GM19351 (cell line): ENCODE results near the gene HIVEP3.
"Not testable (repeated sequence)": the region's sequence is repeated elsewhere in the genome, so short reads cannot be mapped to it uniquely, and the experiment has no call there.

Source experiments
- ATAC-seq: cut with Tn5 transposase; IDR thresholded peaks from one replicate; pipeline ENCODE4 v1.9.1; 2021; ENCODE audit warnings: mild to moderate bottlenecking, moderate library complexity; ENCODE audit not compliant: unreplicated experiment

HIVEP3 gene

DNA sequence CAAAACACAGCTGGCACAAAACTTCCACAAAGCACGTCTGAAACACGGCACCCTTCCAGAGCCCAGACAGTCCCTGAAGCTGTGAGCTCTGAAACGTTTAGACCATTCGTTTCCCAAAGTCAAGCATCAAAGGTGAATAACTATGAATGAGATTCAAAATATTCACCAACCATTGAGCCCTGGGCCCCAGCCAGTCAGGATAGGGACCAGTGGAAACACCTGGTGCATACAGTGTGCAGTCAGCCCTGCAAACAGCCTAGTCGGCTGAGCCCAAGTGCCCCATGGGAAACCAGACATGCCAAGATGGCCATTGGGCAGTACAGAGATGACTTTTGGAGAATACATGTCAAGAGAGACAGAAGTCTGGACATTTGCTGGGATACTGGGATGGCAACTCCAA is 343.9 kb downstream of the HIVEP3 start:
- no peak for ATAC-seq

DNA sequence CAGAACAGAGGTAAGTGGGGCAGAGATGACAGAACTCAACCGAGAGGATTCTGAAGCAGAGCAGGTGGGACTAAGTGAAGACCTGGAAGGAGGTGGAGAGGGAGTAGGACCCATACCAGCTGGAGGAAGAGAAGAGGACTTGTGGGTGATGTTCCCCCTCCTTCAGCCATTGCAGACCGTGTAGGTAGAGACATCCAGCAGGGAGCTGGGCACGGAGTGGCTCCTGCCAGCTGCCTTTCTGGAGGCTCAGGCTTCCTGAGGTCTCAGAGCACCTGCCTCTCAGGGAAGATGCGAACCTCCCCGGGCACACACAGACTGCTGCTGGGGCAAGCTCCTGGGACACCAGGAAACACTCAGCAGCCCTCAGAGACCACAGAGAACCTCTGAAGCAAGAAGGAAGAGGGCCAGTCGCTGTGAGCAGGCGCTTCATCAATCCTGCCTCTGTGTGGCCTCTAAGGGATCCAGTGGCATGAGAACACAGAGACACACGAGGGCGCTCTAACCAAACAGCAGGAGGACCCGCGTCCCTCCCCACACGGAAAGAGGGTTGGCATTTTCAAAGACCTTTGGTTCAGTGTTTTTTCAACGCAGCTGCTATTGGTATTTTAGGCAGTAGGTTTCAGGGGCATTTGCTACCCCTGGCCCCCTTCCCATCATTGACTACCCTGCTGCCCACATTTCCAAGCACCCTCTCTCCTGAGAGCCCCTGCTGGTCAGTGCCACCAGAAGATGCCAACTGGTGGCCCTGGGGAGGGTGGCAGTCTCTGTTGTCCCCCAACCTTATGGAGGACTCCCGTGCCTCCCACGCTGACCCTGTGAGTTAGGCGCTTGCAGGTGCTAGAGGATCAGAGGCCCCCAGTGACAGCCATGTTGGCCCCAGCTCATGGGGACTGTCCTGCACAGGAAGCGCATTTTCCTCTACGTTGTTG is 344.7 kb downstream of the HIVEP3 start:
- peak; percentile 75 for ATAC-seq

DNA sequence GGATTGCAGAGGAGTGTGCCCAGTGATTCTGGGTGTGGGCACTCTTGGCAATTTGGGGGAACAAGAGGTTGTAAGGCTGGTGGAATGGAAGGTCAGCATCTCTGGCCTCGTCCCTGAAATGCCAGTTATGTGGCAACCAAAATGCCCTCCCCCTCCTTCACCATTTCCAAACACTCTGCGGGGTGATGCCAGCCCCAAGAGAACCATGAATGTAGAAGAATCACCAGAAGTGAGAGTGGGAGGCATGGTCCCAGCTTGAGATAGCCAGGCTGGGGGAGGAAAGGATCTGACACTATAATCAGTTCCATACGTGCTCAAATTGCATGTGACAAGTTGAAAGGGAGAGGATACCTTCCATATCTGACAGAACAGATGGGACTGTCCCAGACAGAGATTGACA is 345.5 kb downstream of the HIVEP3 start:
- no peak for ATAC-seq

DNA sequence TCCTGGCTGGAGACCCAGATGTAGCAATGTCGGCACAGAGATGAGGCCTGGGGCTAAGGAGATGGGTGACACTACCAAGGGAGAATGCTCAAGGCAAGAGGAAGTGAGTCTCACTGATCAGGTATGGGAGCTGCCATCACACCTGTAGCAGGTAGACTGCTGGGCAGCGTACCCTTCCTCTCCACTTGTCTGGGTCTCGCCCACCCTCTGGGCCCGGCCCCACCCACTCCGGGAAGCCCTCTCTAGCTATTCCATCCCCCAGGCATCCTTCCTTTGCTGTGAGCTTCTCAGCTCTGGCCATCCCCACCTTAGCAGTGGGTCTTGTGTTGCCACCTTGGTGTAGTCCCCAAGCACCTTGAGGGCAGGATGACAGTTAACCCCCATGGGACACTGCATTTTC is 346.5 kb downstream of the HIVEP3 start:
- ATAC-seq: no peak

DNA sequence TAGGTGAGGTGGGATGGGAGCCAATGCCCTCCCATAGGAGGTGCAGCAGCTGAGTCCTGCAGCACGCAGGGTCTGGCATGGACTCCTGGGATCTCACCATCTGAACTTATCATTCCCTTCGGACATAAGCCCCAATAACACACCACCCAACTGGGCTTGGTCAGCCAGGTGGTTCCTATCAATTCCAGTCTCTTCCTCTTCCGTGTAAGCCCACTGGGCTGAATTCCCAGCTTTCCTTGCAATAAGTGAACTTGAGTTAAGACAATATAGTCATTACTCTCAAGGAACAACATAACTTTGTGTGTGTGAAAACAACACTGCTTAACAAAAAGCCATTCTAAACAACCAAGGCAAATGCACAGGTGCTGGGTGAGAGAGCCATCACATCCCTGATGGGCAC is 347.7 kb downstream of the HIVEP3 start:
- no peak for ATAC-seq

DNA sequence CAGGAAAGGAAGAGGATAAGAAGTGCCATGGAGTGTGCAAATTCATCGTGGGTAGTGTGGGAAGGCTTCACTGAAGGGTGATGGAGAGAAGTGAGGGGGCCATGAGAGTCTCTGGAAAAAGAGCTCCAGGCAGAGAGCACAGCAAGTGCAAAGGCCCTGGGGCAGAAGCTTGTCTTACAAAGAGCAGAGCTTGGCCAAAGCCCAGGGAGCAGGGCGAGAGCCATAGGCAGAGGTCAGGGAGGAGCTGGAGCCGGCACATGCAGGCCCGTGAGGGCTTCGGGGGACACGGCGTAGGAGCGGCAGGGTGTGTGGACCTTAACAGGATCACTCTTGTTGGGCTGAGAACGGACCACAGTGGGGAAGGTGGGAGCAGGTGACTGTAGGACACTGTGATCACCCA is 350.5 kb downstream of the HIVEP3 start:
- ATAC-seq: no peak

DNA sequence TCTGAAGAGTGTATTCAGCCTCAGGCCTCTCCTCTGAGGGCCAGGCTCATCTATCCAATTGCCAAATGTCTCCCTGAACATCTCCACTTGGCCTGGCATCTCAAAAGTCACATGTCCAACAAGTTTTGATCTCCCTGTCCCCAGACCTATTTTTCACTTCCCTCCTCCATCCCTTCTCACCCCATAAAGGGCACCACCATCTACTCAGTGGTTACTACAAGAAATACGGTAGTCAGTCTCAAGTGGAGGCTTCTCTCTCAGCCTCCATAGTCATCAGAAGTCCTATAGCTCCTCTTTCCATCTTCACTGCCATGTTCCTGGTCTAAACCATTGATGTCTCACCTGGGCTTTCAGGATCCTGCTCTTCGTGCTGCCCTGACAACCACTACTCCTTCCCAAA is 351.8 kb downstream of the HIVEP3 start:
- ATAC-seq: no peak

DNA sequence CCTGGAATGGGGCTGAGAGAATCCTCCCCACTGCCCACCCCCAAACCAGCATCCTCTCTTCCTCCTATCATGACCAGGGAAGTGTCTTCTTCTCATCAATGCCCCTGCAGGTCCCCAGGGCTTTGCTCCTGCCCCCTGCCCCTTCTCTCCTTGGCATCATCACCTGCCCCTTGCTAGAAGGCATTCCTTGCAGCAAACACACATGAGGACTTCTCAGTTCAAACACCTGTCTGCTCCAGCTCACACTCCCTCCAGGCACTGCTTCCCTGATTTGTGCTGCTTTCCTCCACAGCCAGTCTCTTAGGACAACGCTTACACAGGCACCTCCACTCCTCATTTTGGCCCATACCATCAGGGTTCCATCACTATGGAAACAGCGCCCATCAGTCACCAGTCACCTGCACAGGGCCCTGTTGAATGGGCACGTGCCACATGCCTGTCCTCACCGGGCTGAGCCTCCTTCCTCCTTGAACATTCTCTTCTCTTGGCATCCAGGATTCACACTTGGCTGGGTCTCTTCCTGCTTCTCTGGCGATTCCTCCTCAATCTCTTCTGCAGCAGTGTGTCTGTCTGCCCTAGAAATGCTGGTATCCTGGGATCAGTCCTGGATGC is 352.3 kb downstream of the HIVEP3 start:
- no peak for ATAC-seq

DNA sequence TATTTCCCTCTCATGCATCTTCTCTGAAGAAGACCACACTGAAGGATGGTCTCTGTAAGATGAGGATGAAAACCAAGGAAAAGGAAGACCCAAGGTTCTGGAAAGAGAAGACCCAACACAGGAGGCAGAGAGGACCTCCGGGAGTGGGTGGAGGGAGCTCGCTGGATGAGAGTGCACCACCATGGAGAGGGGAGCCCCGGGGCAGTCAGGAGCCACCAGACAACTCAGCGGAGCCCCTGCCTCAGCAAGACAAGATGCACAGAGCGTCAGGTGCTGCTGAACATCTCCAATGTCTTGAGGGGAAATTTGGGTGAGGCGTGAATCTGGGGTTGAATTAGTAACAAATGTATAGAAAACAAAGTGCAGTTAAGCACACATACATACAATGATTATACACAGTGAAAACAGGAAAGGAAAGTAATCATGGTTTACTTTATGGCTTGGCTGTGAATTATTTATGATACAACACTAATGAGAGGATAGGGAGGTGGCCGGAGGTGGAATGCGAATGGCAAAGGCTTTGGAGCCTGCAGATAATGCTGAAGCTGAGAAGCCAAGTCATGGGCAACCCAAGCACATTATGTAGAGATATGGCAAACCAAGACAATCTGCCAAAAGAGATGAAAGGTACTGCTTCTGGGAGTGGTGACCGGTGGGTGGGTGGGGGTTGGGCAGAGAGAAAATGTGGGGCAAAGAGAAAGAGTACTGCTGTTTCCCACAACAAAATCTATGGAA is 353.8 kb downstream of the HIVEP3 start:
- ATAC-seq: no peak

DNA sequence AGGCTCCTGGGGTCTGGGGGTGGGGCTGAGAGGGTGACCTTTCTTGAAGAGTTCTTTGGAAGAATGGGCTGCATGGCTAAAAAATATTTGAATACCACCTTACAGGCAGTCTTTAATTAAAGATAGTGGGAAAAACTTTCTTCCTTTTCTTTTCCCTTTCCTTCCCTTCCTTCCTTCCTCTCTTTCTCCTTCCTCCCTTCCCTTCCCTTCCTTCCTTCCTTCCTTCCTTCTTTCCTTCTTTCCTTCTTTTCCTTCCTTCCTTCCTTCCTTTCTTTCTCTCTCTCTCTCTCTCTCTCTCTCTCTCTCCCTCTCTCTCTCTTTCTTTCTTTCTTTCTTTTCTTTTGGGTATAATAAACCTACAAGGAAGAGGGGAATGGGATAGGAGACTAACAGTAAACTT is 356.4 kb downstream of the HIVEP3 start:
- no peak for ATAC-seq

DNA sequence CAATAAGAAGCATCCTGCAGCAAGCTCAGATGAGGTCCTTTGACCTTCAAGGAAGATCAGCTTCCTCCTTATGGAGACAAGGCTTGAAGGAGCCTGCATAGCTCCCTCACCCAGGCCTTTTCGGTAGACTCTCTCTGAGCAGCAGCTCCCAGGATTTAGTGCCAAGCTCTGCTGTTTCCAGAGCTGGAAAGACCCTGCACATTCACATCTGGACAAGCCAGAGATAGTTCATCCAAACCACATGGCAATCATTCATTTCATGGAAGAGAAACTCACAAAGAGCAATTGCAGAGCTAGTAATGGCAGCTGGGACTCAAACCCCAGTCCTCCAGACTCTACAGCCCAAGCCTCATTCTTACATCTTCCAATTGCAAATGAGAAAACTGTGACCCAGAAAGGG is 357.8 kb downstream of the HIVEP3 start:
- ATAC-seq: no peak

DNA sequence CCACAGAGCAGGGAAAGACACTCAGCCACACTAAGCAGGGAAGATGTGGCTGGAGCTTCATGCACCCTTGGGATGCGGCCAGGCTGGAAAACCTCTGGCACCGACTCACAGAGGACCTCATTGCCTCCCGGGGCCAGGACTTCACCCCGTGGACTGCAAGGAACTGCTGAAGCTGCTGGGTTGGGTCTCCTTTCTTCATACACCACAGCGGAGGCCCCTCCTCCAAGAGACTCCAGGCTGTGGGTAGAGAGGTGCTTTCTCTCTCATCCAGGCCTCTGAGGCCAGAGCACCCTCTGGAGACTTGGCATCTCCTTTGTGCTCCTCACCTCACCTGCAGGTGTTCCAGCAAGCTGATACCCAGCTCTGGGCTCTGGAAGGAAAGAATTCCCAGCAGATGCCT is 358.2 kb downstream of the HIVEP3 start:
- ATAC-seq: no peak

DNA sequence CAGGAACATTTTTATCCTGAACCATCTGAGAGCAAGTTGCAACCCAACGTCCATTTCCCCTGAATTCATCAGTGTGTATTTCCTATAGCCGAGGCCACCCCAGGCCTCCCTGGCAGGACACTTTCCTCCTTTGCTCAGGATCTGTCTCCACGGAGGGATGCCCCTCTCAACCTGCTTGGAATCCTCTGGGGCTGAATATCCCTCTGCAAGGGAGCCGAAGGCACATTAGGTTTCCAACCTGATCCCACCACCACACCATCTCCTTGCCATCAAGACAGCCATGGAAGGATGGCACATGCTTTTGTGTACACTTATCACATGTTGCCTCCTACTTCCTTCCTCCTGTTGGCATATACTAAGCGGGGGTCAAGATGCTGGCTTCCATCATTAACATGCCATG is 359.4 kb downstream of the HIVEP3 start:
- ATAC-seq: no peak

DNA sequence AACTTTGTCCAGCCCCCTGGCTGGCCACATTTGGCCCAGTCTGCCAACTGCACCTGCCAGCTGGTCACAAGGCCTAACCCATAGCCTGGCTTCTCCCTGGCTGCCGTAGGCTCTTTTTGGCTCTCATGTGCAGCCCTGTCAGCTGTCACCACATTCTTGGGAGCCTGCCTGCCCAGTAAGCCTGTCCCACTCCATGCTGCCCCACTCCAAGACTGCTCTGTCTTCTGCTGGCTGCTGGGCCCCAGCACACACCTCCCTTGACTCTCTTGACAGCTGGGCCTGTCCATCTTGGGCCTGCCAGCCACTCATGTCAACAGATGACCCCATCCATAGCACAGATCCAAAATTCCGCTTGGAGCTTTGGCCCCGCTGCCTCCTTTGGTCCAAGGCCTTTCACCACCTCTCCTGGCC is 360.0 kb downstream of the HIVEP3 start:
- no peak for ATAC-seq

DNA sequence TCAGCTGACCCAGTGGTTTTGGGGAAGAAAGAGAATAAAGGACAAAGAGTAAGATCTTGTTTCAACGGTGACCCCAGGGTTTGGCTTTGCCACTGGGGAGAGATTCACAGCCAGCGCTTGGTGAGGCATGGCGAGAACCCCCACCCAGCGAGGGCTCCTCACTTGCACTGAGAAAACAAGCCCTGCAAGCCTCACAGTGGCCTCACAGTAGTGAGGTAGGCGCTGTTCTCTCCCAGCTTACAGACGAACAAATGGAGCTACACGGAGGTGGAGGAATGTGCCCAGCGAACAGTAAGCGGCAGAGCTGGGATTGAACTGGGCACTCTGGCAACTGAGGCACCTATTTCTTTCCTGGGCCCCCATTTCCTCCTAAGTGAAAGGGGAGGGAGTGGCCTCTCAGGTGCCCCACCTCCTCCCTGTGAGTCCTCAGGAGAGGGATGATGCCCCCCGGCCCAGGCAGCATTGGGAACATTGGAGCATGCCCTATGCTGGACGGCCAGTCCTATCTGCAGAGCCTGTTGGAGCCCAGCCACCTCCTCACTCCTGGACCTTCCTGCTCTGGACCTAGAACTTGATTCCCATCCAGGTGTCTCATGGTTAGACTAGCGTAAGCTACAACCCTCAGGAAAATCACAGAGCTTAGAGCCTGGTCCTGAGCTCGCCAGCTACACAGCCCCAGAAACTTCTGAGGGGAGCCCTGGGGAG is 360.8 kb downstream of the HIVEP3 start:
- ATAC-seq: no peak

DNA sequence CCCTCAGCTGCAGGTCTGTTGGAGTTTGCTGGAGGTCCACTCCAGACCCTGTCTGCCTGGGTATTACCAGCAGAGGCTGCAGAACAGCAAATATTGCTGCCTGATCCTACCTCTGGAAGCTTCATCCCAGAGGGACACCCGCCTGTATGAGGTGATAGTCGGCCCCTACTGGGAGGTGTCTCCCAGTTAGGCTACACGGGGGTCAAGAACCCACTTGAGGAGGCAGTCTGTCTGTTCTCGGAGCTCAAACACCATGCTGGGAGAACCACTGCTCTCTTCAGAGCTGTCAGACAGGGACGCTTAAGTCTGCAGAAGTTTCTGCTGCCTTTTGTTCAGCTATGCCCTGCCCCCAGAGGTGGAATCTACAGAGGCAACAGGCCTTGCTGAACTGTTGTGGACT is 364.0 kb downstream of the HIVEP3 start:
- not testable (repeated sequence) for ATAC-seq

DNA sequence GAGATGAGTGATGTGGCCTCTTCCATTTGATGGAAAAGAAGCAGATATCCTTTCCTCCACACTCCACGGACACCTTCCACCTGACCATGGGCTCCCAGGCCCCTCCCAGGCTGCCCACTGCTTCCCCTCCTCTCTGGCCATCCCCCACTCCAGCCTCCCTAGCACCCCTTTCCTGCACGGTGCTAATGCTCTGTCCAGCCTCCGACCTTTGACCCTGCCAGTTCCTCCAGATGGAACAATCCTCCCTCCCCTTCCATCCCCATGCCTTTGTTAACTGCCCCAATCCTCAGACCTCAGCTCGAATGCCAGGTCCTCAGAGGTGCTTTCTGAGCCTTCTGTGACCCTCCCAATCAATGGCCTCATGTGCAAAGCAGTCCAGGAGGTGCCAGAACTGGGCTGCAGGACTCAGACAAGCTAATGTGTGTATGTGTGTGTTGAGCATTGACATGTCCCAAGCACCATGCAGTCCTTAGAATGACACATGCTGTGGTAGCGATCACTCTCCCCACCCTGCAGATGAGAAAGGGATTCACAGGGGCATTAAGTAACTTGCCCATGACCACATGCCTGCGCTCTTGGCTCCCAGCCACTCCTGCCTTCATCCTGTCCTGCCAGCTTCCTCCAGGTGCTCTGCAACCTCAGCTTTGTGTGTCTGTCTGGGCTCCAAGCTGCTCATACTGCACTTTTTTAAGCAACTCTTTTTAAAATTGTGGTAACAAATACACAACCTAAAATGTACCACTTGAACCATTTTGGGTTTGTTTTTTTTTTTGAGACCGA is 370.8 kb downstream of the HIVEP3 start:
- ATAC-seq: no peak

DNA sequence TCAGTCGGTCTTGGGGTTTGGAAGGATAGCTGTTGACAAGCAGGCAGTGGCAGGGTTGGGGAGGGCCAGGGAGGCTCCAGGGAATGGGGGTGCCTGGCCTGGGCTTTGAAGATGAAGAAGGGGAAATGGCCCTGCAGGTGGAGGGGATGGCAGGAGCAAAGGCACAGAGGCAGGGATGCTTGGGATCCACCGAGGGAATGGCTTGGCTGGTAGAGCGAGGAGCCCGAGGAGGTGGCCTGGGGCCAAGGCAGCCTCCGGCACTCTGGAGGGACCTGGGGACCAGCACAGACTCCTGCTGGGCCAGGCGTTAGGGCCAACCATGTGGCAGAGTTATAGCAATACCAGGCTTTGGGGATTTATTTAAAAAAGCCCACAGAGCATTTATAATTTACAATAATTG is 371.4 kb downstream of the HIVEP3 start:
- ATAC-seq: no peak

DNA sequence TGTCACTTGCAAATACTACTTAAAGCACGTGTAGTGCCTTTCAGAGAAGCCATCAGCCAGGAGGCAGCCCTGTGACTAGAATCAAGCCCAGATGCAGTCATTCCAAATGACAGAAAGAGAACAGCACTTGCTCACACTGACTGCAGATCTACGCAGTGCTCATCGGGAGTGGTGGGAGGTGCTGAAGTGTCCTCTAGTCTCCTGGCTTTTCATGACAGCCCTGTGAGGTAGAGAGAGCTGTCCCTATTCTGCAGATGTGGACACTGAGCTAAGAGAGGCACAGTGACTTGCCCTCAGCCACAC is 371.9 kb downstream of the HIVEP3 start:
- no peak for ATAC-seq

DNA sequence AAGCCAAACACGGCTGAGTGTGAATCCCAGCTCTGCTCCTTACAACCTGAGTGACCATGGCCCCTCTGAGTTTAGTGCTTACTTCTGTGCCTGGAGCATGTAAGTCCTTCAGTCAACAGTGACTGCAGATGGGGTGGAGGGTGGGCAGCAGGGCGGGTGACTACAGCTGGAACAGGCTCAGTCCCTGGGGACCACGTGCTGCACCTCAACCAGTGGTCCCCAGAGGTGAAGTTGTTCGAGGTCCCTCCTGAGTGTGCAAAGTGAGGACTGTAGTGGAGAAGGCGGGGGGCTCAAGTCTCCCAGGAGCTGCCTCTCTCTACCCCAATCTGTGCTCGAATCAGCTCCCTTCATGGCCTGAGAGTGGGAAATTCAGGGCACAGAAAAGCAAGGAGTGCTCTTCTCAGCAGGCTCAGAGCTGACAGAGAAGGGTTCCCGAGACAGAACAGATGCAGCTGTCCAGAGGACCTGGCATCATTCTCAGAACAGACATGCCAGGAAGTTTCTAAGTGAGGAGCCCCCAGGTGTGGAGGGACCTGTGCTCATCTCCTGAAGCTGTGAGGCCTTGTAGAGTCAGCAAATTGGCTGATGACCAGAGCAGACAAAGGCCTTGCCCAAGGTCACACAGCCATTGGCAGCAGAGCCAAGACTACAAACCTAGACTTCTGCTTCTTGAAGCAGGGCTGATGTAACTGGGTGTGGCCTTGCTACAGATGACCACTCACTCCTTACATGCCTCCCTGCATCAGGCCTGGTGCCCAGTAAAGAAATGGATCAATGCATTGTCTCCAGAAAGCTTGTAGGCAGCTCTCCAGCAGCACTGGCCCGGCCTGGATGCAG is 372.5 kb downstream of the HIVEP3 start:
- ATAC-seq: no peak
